ENCODE results near the gene SIN3B. TPM values are rescaled to one million over a fixed set of nuclear protein-coding genes. Genes with fewer than 3 reads are reported as not detected.

Gene SIN3B
- total and polyA plus RNA-seq, 9 of the 15 experiments (the other 6 are each of a cell fraction or from before 2014, with no cell fraction given): 0.51 to 34.2 (median 14.3) TPM

DNA sequence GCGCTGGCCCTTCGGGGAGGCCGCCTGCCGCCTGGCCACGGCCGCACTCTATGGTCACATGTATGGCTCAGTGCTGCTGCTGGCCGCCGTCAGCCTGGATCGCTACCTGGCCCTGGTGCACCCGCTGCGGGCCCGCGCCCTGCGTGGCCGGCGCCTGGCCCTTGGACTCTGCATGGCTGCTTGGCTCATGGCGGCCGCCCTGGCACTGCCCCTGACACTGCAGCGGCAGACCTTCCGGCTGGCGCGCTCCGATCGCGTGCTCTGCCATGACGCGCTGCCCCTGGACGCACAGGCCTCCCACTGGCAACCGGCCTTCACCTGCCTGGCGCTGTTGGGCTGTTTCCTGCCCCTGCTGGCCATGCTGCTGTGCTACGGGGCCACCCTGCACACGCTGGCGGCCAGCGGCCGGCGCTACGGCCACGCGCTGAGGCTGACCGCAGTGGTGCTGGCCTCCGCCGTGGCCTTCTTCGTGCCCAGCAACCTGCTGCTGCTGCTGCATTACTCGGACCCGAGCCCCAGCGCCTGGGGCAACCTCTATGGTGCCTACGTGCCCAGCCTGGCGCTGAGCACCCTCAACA lies 60.8 kb downstream of the SIN3B start (continued):
- TF ChIP-seq, protein P1, sequence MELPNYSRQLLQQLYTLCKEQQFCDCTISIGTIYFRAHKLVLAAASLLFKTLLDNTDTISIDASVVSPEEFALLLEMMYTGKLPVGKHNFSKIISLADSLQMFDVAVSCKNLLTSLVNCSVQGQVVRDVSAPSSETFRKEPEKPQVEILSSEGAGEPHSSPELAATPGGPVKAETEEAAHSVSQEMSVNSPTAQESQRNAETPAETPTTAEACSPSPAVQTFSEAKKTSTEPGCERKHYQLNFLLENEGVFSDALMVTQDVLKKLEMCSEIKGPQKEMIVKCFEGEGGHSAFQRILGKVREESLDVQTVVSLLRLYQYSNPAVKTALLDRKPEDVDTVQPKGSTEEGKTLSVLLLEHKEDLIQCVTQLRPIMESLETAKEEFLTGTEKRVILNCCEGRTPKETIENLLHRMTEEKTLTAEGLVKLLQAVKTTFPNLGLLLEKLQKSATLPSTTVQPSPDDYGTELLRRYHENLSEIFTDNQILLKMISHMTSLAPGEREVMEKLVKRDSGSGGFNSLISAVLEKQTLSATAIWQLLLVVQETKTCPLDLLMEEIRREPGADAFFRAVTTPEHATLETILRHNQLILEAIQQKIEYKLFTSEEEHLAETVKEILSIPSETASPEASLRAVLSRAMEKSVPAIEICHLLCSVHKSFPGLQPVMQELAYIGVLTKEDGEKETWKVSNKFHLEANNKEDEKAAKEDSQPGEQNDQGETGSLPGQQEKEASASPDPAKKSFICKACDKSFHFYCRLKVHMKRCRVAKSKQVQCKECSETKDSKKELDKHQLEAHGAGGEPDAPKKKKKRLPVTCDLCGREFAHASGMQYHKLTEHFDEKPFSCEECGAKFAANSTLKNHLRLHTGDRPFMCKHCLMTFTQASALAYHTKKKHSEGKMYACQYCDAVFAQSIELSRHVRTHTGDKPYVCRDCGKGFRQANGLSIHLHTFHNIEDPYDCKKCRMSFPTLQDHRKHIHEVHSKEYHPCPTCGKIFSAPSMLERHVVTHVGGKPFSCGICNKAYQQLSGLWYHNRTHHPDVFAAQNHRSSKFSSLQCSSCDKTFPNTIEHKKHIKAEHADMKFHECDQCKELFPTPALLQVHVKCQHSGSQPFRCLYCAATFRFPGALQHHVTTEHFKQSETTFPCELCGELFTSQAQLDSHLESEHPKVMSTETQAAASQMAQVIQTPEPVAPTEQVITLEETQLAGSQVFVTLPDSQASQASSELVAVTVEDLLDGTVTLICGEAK (IDR thresholded peaks at IDR 0.05): 0 out of 2 replicates have a peak, but pooled peaks have one; percentile 32
- TF ChIP-seq, protein P1 (CRISPR knock-in tag; IDR thresholded peaks at IDR 0.05): no peak
- TF ChIP-seq MBD2 (IDR thresholded peaks at IDR 0.05; ENCODE audit: borderline replicate concordance, low read depth) (no peak), ERF (CRISPR knock-in tag; IDR thresholded peaks at IDR 0.05) (peak; percentile 94), CREB1 (IDR thresholded peaks at IDR 0.05) (peak; percentile 86), CREB1 (CRISPR knock-in tag; IDR thresholded peaks at IDR 0.05) (peak; percentile 95), ZNF41 (CRISPR knock-in tag; conservative IDR thresholded peaks at IDR 0.05) (peak; percentile 40; the same call in 1 of the 2 replicates), CCAR2 (IDR thresholded peaks at IDR 0.05; ENCODE audit: low read depth, low read length) (no peak), ZZZ3 (IDR thresholded peaks at IDR 0.05) (no peak), HEY1 (CRISPR knock-in tag; IDR thresholded peaks at IDR 0.05; ENCODE audit: borderline replicate concordance) (no peak), ETS2 (tag; IDR thresholded peaks at IDR 0.05; ENCODE audit: borderline replicate concordance, poor library complexity, severe bottlenecking) (no peak), ZNF133 (CRISPR knock-in tag; IDR thresholded peaks at IDR 0.05) (0 out of 2 replicates have a peak, but pooled peaks have one; percentile 76), TBL1XR1 (IDR thresholded peaks at IDR 0.05; ENCODE audit: low read length in 2 of 2) (no peak), ELF4 (CRISPR knock-in tag; IDR thresholded peaks at IDR 0.05) (peak; percentile 50; the same call in 1 of the 2 replicates)
- TF ChIP-seq, protein P2, sequence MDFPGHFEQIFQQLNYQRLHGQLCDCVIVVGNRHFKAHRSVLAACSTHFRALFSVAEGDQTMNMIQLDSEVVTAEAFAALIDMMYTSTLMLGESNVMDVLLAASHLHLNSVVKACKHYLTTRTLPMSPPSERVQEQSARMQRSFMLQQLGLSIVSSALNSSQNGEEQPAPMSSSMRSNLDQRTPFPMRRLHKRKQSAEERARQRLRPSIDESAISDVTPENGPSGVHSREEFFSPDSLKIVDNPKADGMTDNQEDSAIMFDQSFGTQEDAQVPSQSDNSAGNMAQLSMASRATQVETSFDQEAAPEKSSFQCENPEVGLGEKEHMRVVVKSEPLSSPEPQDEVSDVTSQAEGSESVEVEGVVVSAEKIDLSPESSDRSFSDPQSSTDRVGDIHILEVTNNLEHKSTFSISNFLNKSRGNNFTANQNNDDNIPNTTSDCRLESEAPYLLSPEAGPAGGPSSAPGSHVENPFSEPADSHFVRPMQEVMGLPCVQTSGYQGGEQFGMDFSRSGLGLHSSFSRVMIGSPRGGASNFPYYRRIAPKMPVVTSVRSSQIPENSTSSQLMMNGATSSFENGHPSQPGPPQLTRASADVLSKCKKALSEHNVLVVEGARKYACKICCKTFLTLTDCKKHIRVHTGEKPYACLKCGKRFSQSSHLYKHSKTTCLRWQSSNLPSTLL (IDR thresholded peaks at IDR 0.05): no peak
- TF ChIP-seq, protein P3, sequence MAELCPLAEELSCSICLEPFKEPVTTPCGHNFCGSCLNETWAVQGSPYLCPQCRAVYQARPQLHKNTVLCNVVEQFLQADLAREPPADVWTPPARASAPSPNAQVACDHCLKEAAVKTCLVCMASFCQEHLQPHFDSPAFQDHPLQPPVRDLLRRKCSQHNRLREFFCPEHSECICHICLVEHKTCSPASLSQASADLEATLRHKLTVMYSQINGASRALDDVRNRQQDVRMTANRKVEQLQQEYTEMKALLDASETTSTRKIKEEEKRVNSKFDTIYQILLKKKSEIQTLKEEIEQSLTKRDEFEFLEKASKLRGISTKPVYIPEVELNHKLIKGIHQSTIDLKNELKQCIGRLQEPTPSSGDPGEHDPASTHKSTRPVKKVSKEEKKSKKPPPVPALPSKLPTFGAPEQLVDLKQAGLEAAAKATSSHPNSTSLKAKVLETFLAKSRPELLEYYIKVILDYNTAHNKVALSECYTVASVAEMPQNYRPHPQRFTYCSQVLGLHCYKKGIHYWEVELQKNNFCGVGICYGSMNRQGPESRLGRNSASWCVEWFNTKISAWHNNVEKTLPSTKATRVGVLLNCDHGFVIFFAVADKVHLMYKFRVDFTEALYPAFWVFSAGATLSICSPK (IDR thresholded peaks at IDR 0.05; ENCODE audit: borderline replicate concordance): no peak
